NCI-H774 (cell line): ENCODE results near the gene DNAJB2.
"Not testable (repeated sequence)": the region's sequence is repeated elsewhere in the genome, so short reads cannot be mapped to it uniquely, and the experiment has no call there.

ENCODE experiments used
- DNase-seq: peaks from one replicate; lab custom pipeline; 2025; lab: John Stamatoyannopoulos, UW

The DNAJB2 gene

DNA sequence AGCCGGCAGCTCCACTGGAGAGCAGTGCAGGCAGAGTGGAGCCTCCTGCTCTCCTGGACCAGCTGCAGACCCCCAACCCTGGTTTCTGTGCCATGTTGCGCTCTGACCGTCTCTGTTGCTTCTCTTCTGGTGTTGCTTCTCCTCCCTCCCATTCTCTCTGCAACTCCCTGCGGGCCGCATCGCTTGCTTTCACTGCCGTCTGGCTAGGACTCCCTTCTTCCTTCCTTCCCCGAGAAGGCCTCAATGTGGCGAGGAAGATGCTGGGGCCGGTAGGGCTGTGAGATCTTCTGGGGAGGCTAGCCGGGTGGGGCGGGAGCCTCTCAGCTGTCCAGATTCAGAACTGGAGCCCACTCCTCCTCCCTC, 6.2 kb downstream of the DNAJB2 start:
- no peak for DNase-seq

DNA sequence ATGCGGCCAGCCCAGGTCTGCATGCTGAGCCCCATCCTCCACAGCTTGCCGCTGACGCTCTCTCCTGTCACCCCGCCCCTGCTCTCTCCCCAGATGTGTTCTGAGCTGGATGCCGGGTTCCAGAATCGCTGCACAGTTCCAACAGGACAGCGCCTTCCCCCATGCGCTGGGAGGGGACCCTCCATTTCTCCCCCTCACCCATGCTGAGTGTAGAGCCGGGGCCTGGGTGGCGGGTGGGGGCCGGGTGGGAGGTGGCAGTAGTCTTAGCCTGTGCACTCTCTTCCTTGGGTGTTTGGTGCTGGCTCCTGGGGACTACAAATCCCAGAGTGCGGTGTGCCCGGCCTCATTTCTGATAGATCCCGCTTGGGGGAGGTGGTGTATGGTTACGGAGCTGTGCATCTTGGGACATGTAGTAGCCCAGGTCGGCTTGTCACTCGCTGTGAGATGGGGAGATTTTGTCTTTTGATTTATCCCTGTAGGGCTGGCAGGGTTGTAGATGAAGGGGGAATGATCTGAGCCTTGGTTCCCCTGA, 6.8 kb downstream of the DNAJB2 start:
- no peak for DNase-seq

DNA sequence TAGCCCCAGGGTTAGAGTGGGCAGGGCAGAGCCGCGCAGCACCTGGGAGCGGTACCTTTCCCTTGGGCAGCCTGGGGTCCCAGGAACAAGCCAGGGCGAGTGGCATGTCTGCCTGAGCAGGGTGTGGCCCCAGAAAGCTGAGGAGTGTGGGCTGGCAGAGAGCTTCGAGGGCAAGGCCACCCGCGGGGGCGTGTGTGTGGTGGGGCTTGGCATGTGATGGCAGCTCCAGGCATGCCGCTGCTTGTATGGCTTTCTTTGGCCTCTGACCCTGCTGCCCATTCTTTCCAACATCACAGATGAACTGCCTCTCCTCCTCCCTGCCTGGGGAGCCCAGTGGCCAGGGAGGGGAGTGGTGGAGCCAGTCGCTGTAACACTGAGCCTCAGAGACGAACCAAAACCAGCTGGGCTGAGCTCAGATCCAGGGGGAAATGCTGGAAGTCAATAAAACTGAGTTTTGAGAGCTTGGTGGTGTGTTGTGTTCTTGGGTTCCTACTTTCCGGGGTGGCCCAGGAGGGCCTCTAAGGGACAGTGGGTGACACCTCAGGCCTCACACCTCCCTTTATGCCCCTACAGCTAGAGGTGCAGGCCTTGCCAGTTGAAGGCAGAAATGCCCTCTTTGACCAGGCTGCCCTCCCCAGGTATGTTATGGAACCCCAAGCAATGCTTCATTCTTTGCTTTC, 7.4 kb downstream of the DNAJB2 start:
- DNase-seq, result no peak

DNA sequence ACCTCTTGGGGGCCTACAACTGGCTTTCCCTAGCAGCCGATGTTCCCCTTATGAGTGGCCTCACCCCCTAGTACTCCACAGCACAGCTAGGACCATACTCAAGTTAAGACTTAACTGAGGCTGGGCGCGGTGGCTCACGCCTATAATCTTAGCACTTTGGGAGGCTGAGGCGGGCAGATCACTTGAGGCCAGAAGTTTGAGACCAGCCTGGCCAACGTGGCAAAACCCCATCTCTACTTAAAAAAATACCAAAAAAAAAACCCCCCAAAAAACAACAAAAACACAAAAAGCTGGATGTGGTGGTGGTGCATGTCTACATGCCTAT, 7.9 kb downstream of the DNAJB2 start:
- DNase-seq, result not testable (repeated sequence)

DNA sequence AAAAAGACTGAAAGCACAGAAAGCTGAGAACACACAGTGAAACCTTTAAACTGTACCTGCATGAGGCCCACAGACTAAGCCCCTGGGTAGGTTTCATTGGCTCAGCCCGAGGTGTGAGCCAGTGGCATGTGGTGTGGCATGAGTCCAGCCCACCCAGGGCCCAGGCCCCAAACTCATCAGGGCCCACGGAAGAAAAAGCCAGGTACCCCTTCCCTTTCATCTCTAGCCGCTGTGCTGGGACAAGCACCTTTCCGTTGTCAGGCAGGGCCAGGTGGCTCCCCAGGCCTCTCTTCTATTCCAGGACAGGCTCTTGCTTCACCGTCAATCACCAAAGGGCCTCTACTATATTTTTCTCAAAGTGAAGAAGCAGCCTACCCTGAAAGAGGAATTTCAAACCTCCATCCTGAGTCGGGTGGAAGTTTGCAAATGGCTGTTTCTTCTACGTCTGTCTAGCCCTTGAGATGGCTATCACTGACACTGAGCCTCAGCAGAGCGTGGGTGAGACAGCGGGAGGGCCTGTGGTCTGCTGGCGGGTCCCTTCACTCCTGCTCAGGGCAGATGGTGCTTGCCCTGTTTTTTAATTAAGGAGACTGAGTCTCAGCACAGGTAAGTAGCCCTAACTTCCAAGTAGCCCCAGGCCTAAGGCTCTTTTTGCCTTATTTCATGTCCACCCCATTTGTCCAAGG, 8.6 kb downstream of the DNAJB2 start:
- no peak for DNase-seq

DNA sequence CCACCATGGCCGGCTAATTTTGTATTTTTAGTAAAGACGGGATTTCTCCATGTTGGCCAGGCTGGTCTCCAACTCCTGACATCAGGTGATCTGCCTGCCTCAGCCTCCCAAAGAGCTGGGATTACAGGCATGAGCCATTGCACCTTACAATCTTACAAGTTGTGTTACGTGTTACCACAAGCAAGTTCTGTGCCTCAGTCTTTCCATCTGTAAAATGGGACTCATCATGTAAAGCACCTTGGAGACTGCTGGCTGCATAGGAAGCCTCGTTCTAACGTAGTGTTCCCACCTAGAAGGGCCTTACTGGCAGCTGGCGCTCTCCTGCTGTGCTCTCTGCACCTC, 10.0 kb downstream of the DNAJB2 start:
- no peak for DNase-seq

DNA sequence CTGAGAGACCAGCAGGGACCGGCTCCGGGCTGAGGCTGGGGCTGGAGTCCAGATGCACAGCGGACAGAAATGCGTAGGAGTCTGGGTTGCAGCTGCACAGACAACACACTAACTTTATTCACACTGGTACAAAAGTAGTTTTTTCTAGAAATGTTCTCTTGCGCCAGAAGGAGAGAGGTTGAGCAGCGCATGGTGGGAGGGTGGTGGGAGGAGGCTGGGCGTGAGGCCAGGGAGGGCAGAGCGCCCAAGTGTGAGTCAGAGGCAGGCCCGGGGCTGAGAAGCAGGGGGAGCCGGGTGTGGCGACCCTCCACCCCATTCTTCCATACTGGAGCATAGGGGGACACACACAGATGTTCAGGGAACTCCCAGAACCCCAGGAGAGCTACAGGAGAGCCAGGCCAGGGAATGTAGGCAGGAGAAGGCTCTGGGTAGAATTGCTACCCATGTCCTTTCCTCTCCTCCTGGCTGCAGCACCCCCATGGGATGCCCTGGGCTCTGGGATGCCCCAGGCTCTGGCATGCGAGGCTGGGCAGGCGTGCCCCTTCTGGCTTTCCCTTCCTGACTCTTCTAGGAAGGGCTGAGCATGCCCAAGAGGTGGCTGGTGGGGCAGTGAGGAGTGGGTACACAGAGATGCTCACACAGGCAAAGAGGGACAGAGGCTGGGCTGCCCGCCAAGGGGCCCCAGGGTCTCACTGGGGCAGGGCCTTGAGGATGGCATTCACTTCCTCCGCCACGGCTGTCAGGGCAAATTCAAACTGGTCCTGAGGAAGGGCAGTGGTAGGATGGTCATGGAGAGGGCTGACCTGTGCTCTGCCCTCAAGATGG, 10.6 kb downstream of the DNAJB2 start:
- DNase-seq, result no peak

DNA sequence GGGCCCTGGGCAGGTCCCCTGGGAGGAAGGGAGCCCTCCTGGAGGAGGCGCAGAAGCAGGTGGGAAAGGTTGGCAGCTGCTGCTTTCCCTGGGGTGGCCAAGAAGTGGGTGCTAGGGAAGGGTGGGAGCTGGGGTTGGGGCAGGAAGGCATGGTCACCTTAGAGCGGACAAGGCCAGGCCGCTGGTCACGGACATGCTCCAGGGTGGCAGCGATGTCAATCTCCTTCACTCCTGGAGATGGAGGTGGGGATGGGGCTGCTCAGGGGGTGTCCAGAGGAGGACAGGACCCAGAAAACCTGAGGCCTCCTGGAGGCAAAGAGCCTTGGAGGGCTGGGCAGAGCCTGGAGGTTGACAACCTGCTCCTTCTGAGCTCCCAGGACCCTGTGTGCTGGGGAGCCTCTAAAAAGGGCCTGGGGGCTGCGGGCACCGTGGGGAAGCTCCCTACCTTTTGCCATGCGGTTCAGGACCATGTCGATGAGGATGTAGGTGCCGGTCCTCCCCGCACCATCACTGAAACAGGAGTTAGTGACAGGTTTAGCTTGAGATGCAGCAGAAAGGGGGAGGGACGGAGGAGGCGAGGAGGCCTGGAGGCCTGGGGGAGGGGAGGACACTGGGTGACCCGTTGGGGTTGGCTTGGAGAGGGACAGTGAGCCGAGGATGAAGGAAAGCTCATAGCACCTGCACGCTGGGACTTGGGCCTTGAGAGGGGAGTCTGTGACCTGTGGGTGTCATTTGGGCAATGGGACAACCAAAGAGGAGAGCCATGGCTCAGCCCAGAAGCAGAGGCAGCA, 11.4 kb downstream of the DNAJB2 start:
- no peak for DNase-seq

DNA sequence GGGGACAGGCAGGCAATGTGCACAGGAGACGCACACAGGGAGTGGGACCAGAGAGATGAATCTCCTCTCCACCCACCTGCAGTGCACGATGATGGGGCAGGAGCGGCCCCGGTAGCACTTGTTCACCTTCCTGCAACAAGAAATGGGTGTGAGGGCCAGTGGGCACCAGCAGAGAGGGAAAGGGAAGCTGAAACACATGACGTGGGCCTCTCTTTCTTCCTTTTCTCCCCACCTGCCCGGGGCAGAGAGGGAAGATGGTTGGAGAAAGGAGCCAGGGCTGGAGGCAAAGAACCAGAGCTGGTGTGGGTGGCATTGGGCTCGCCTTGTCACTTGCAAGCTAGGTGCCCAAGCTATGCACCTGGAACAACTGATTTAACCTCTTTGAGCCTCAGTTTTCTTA, 12.2 kb downstream of the DNAJB2 start:
- no peak for DNase-seq

DNA sequence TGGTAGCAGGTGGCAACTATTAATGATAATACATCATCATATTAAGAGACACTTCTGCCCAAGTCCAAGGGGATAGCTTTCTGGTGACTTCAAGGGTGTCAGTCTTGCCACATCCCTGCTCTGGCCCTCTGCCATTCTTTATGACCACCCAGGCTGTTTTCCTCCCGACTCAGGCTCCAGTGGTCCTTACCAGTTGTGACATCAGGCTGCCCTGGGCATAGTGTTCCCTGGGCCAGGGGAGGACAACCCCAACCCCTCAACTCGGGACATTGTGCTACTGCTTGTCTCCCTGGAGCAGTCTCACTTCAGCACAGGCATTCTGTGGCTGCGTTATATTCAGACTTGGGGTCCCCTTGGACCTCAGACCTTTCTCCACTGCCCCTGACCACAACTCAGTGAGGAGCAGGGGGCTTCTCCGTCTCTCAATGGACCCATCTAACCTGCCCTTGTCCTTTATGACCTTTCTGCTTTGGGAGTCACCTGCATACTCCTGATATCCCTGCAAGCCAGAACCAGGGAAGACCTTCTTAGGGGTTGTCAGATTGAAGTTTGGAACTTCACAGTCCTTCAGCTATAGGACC, 12.8 kb downstream of the DNAJB2 start:
- DNase-seq, result no peak

DNA sequence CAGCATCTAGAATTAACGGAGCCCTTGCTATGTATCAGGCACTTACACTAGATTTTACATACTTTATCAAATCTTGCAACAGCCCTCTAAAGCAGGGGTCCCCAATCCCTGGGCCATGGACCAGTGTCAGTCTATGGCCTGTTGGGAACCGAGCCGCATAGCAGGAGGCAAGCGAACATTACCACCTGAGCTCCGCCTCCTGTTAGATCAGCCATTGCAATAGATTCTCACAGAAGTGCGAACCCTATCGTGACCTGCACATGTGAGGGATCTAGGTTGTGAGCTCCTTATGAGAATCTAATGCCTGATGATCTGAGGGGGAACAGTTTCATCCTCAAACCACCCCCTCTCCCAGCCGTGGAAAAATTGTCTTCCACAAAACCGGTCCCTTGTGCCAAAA, 13.4 kb downstream of the DNAJB2 start:
- no peak for DNase-seq

DNA sequence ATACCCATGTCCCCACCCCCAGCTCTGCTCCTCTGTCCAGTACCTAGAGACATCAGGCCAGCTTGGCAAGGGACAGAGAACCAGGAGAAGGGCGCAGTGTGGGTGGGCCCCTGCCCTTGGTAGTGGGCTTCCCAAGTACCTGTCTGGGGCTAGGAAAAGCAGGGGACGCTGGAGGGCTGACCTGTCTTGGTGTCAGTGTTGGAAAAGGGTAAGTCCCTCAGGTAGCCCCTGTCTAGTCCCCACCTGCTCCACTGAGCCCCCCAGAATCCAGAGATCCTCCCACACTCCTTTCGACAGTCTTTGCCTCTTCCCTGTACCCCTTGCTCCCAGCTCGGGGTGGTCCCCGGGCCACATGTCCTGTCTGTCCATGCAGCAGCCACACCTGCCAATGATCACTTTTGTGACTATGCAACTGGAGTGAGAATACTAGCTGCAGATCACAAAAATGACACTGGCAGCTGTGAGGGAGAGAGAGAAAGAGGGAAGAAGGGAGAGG, 14.6 kb downstream of the DNAJB2 start:
- no peak for DNase-seq

DNA sequence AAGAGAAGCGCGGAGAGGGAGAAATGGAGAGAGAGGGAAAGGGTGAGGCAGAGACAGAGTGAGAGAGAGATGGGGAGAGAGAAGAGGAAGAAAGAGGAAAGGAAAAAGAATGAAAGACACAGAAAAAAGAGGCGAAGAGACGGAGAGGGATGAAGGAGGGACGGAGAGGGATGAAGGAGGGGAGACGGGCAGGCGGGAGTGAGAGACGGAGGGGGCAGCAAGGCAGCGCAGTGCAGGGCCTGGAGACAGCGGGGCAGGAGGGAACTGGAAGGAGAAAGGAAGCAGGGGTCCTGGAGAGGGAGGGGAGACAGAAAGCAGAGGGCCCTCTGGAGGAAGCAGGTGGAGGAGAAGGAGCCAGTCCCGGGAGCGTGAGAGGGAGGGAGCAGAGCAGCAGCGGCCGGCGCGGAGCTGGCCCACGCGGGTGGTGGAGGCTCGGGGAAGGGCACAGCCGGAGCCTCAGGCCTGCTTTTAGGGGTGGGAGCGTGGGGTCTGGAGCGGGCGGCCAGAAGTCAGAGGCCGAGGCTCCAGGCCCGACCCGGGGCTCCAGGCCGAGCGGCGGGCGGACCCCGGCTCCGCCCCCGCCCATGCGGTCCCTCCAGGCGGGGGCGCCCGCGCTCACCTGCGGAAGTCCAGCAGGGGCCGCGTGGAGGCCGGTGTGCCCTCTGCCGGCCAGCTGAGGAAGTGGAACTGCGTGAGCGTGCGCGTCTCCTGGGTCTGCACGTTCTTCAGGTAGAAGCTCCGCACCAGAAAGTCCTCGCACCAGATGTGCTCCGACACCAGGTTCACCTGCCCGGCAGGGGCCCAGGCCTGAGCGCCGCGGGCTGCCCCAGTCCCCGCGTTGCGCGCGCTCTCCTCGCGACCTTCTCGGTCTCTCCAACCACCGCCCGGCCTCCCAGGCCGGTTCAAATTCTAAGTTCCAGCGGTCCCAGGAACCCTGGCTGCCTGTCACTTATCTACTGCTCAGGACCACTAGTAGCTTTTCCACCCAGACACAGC, 15.5 kb downstream of the DNAJB2 start:
- DNase-seq, result peak; percentile 79

DNA sequence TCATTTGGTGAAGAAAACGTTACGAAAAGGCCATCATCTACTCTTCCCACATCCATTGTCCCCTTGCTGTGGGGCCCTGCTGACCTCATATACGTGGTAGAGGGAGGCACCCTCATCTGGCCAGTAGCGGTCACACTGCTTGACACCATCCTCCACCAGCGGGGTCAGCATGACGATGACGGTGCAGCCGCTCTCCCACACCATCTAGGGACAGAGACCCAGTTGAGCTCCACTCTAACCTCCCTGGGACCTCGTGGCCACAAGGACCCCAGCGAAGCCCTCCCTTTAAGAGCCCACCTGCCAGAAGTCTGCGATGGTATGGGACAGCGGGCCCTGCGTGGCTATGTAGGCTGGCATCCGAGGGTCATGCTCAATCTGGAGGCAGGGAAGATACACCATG, 17.0 kb downstream of the DNAJB2 start:
- DNase-seq, result no peak

DNA sequence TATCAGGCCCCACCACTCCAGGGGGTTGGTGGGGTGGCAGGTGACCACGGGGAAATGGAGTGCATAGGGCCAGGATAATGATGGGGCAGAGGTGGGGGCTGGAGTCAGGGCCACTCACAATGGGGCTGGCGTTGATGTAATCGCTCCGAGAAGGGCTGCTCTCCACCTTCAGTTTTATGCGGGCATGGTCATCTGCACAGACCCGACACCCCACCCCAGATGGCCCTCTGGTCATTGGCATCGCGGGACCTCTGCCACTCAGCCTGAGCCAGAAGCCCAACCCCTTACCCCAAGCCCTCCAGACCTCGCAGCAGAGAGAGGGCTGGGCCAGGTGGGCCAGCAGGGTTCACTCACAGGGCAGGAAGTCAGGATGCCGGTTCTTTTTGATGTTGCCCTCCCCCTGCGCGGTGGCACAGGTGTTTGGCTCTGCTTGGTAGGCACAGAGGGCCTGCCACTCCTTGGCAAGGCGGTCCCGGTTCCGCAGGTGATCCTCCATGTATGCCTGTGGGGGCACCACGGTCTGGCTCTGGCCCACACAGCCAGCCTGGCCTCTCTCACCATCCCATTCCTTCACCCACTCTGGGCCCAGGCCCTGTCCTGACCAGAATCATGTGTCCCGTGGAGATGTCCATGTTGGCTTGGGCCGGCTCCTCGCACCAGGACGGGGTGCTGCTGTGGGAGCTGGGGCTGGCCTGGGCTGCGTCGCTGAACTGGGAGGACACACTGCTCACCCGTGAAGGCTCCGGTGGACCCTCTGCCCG, 17.6 kb downstream of the DNAJB2 start:
- DNase-seq, result no peak

DNA sequence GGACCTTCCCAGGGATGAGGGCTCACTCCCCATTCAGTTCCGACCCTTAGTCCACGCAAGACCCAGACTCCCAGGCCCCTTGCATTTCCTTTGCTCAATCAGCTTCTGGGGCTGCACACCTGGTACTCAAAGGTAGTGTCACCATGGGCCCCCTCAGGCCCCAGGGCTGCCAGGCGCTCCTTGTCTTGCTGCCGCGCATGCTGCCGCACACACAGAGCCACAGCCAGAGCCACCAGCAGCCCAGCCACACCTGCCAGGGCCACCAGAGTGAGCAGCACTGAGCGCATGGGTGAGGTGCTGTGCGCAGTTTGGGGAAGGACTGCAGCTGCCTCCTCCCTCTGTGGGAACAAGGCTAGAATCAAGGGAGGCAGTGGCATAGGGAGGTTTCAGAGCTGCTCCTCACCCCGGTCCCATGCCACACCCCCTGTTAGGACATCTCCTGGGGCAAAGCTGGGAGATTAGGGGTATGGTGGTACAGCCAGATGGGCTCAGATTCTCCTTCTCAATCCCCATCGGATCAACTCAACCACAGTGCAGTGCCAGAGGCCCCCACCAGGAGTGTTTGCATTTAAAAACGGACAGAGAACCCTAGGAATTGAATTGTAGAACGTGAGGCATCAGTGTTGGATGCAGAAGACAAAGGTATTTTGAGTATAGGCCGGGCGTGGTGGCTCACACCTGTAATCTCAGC, 18.7 kb downstream of the DNAJB2 start:
- DNase-seq, result no peak

DNA sequence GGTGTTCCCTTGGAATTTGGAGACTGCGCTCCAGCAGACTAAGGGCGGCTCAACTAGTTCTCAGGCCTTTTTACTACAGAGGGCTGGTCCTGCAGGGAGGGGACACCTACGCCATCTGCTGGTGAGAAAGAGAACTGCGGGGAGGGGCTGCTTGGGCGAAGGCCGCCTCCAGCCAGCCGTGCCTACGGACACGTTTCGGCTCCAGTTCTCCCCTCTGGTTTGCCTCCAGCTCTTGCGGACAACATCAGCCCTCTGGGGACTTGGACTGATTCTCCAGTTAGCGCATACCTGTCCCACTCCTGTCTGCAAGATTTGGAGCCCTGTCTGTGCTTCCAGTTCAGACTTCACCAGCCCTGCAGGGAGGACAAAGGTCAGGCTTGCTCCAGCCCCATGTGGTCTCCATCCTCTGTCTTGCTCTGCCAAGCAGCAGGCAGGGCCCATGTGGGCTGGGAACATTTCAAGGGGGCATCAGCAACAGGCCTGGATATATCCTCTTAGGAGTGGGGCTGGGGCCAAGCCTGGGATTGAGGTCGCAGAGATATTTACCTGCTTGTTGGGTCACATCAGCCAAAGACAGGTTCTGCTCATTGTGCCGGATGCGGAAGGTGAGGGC, 19.7 kb downstream of the DNAJB2 start:
- DNase-seq, result peak; percentile 50

DNA sequence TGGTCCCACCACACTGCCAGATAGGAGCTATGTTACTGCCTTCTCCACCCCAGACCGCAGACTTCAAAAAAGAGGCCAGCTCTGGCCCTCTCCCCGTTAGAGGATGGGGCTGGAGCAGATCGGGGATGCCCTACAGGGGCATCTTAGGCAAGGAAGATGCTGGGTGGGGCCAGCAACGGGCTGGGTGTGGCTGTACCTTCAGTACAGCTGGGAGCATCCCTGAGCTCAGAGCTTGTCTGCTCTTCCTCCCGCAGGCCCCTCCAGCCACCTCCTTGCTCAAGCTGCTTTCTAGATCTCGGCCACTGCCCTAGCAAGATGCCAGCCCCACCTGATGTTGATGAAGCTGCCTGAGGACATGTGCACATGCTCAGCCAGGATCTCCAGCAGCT, 20.2 kb downstream of the DNAJB2 start:
- DNase-seq, result no peak

DNA sequence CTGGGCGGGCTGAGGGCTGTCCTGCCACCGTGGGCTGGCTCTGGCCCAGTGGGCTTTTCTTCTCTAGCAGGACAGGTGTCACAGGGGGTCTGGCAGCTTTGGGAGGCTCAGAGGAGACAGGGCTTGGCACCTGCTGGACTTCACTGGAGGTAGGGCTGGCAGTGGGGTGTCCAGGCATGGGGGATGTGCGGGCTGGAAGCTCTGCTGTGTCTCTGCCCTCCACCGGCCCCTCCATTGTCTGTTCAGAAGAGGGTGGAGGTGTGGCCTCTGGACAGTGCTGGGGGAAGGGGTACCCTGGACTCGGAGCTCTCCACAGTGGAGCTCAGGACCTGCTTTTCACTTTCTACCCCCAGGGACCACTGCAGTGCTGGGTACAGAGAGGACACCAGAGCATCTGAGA, 20.9 kb downstream of the DNAJB2 start:
- DNase-seq, result no peak
